Measurements from ENCODE around the gene ZNF329.
"Not testable (repeated sequence)": the region's sequence is repeated elsewhere in the genome, so short reads cannot be mapped to it uniquely, and the experiment has no call there.

The ZNF329 gene

DNA sequence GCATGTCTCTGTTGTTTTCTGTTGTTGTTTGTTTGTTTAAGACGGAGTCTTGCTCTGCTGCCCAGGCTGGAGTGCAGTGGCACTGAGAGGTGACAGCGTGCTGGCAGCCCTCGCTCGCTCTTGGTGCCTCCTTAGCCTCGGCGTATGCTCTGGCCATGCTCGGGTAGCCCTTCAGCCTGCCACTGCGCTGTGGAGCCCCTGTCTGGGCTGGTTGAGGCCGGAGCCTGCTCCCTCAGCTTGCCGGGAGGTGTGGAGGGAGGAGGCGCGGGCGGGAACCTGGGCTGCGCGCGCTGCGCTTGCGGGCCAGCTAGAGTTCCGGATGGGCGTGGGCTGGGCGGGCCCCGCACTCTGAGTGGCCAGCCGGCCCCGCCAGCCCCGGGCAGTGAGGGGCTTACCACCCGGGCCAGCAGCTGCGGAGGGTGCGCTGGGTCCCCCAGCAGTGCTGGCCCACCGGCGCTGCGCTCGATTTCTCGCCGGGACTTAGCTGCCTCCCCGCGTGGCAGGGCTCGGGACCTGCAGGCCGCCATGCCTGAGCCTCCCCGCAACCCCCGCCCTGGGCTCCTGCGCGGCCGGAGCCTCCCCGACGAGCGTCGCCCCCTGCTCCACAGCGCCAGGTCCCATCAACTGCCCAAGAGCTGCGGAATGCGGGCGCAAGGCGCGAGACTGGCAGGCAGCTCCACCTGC, 6.6 kb upstream of the ZNF329 start:
- TF ChIP-seq, protein P1, sequence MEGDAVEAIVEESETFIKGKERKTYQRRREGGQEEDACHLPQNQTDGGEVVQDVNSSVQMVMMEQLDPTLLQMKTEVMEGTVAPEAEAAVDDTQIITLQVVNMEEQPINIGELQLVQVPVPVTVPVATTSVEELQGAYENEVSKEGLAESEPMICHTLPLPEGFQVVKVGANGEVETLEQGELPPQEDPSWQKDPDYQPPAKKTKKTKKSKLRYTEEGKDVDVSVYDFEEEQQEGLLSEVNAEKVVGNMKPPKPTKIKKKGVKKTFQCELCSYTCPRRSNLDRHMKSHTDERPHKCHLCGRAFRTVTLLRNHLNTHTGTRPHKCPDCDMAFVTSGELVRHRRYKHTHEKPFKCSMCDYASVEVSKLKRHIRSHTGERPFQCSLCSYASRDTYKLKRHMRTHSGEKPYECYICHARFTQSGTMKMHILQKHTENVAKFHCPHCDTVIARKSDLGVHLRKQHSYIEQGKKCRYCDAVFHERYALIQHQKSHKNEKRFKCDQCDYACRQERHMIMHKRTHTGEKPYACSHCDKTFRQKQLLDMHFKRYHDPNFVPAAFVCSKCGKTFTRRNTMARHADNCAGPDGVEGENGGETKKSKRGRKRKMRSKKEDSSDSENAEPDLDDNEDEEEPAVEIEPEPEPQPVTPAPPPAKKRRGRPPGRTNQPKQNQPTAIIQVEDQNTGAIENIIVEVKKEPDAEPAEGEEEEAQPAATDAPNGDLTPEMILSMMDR (IDR thresholded peaks at IDR 0.05): no peak
- H3K4me1 ChIP-seq: peaks cover 4% of the 10 kb centered on the region
- no peaks in the 10 kb centered on the region for H3K36me3 ChIP-seq (ENCODE audit: control insufficient read depth, insufficient read depth, low read length)
- H3K9me3 ChIP-seq (ENCODE audit: control insufficient read depth, low read length): no peaks in the 10 kb centered on the region
- no peaks in the 10 kb centered on the region for H3K79me2 ChIP-seq
- no peak overlapping the region for H3K4me2 ChIP-seq (ENCODE audit: low read length)
- H2AFZ ChIP-seq: no peak overlapping the region
- no peak overlapping the region for H3K9ac ChIP-seq
- H3K27ac ChIP-seq: no peak overlapping the region
- H3K4me3 ChIP-seq (ENCODE audit: low read depth, low read length): no peak overlapping the region
- no peaks in the 10 kb centered on the region for H3K27me3 ChIP-seq (ENCODE audit: control insufficient read depth, insufficient read depth, low read length)

GRCh38 chr19:58154679-58155648, 4.4 kb upstream of the ZNF329 start:
- Histone ChIP-seq H3K36me3 (ENCODE audit: control insufficient read depth, insufficient read depth, low read length) (no peaks in the 10 kb centered on the region), H3K4me1 (peaks cover 4% of the 10 kb centered on the region), H3K27ac (peak overlapping the region; percentile 91), H2AFZ (peak overlapping the region; percentile 84), H3K9me3 (ENCODE audit: control insufficient read depth, low read length) (no peaks in the 10 kb centered on the region), H3K4me3 (ENCODE audit: low read depth, low read length) (peak overlapping the region; percentile 92), H3K79me2 (peaks cover 10% of the 10 kb centered on the region), H3K9ac (peak overlapping the region; percentile 25), H3K27me3 (ENCODE audit: control insufficient read depth, insufficient read depth, low read length) (no peaks in the 10 kb centered on the region), H3K4me2 (ENCODE audit: low read length) (peak overlapping the region; percentile 88)
- TF ChIP-seq, protein P1 (IDR thresholded peaks at IDR 0.05): peak; percentile 92

GRCh38 chr19:58154287-58154678, 3.7 kb upstream of the ZNF329 start:
- peak overlapping the region; percentile 25 for H3K9ac ChIP-seq
- TF ChIP-seq, protein P1 (IDR thresholded peaks at IDR 0.05): no peak

GRCh38 chr19:58153386-58153785, 2.8 kb upstream of the ZNF329 start:
- Histone ChIP-seq H3K27ac (peak overlapping the region; percentile 91), H3K9me3 (ENCODE audit: control insufficient read depth, low read length) (no peaks in the 10 kb centered on the region)

More at GRCh38 chr19:58154287-58154678, 3.7 kb upstream of the ZNF329 start:
- H3K4me3 ChIP-seq (ENCODE audit: low read depth, low read length): peak overlapping the region; percentile 92
- peak overlapping the region; percentile 88 for H3K4me2 ChIP-seq (ENCODE audit: low read length)
- H2AFZ ChIP-seq: peak overlapping the region; percentile 84
- H3K4me1 ChIP-seq: peaks cover 4% of the 10 kb centered on the region
- H3K27me3 ChIP-seq (ENCODE audit: control insufficient read depth, insufficient read depth, low read length): no peaks in the 10 kb centered on the region
- H3K9me3 ChIP-seq (ENCODE audit: control insufficient read depth, low read length): no peaks in the 10 kb centered on the region
- H3K79me2 ChIP-seq: peaks cover 10% of the 10 kb centered on the region
- H3K36me3 ChIP-seq (ENCODE audit: control insufficient read depth, insufficient read depth, low read length): no peaks in the 10 kb centered on the region
- H3K27ac ChIP-seq: peak overlapping the region; percentile 91

DNA sequence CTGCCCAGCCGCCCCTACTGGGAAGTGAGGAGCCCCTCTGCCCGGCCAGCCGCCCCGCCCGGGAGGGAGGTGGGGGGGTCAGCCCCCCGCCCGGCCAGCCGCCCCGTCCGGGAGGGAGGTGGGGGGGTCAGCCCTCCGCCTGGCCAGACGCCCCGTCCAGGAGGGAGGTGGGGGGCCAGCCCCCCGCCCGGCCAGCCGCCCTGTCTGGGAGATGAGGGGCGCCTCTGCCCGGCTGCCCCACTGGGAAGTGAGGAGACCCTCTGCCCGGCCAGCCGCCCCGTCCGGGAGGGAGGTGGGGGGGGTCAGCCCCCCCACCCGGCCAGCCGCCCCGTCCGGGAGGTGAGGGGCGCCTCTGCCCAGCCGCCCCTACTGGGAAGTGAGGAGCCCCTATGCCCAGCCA, 3.1 kb downstream of the ZNF329 start:
- not testable (repeated sequence) for H3K4me2 ChIP-seq (ENCODE audit: low read length); H3K4me3 ChIP-seq (ENCODE audit: low read depth, low read length); H3K9ac ChIP-seq; H3K4me1 ChIP-seq; H3K9me3 ChIP-seq (ENCODE audit: control insufficient read depth, low read length); H3K36me3 ChIP-seq (ENCODE audit: control insufficient read depth, insufficient read depth, low read length); H3K27me3 ChIP-seq (ENCODE audit: control insufficient read depth, insufficient read depth, low read length); H3K27ac ChIP-seq; H2AFZ ChIP-seq
- peaks cover 14% of the 10 kb centered on the region for H3K79me2 ChIP-seq

More at GRCh38 chr19:58153386-58153785, 2.8 kb upstream of the ZNF329 start:
- H3K4me1 ChIP-seq: peaks cover 4% of the 10 kb centered on the region
- H3K79me2 ChIP-seq: peaks cover 14% of the 10 kb centered on the region
- TF ChIP-seq, protein P1 (IDR thresholded peaks at IDR 0.05): no peak
- peak overlapping the region; percentile 88 for H3K4me2 ChIP-seq (ENCODE audit: low read length)
- no peaks in the 10 kb centered on the region for H3K27me3 ChIP-seq (ENCODE audit: control insufficient read depth, insufficient read depth, low read length)
- no peak overlapping the region for H2AFZ ChIP-seq
- H3K9ac ChIP-seq: no peak overlapping the region
- no peaks in the 10 kb centered on the region for H3K36me3 ChIP-seq (ENCODE audit: control insufficient read depth, insufficient read depth, low read length)
- no peak overlapping the region for H3K4me3 ChIP-seq (ENCODE audit: low read depth, low read length)

Measured in parathyroid adenoma (tissue), 2 donors.